ENCODE data around the gene FOXB2. TPM values are rescaled to one million over a fixed set of nuclear protein-coding genes. Genes with fewer than 3 reads are reported as not detected.

Gene FOXB2
- total and polyA plus RNA-seq, 2 donors (not counting 3 experiments of a cell fraction or from before 2014, with no cell fraction given) = not detected

- Histone ChIP-seq H3K9ac (replicated peaks; ENCODE audit: extremely low read depth, insufficient read depth, low read length) (no peak overlapping the region), H3K36me3 (ENCODE audit: control insufficient read depth in 2 of 2, extremely low read depth in 1 of 2, insufficient read depth in 2 of 2, low read length in 2 of 2) (no peaks in the 10 kb centered on the region), H3K4me1 (ENCODE audit: control insufficient read depth, extremely low read depth, insufficient read depth, low read length) (no peaks in the 10 kb centered on the region), H3K27me3 (ENCODE audit: control insufficient read depth in 2 of 2, insufficient read depth in 2 of 2, low read length in 2 of 2) (peaks cover 28 to 29% of the 10 kb centered on the region in 2 experiments), H2AFZ (ENCODE audit: low read depth, low read length) (no peak overlapping the region), H3K27ac (ENCODE audit: insufficient read depth, low read depth, low read length) (no peak overlapping the region), H3K4me2 (ENCODE audit: insufficient read depth, low read length) (no peak overlapping the region), H3K9me1 (replicated peaks; ENCODE audit: control insufficient read depth, extremely low read depth, insufficient read depth, low read length) (no peaks in the 10 kb centered on the region), H3K4me3 (replicated peaks in 1 of 3; ENCODE audit: insufficient read depth in 1 of 3, low read depth in 1 of 3, low read length in 3 of 3) (no peak overlapping the region), H3K9me3 (replicated peaks; ENCODE audit: control insufficient read depth, insufficient read depth, low read length) (no peaks in the 10 kb centered on the region), H3K79me2 (ENCODE audit: control insufficient read depth, insufficient read depth, low read length) (no peaks in the 10 kb centered on the region), H4K20me1 (replicated peaks; ENCODE audit: control insufficient read depth, extremely low read depth, insufficient read depth, low read length) (no peaks in the 10 kb centered on the region)
- intact Hi-C loops (cut with micrococcal nuclease) (no loop called here), dilution Hi-C loops (cut with MboI; ENCODE audit: extremely low pct_ligation_motif_present, low sequenced_read_pairs) (no loop called here)
- FAIRE-seq (no peak), DNase-seq (ENCODE audit: low read depth, low spot score) (no peak)
- CTCF ChIA-PET = no interaction called here
- TF ChIP-seq POLR2A (IDR thresholded peaks at IDR 0.05; ENCODE audit: low read depth, low read length) = no peak
- no peak for TF ChIP-seq FOS (IDR thresholded peaks at IDR 0.05; ENCODE audit: borderline replicate concordance, insufficient read depth, low read length)
- TF ChIP-seq MYC (IDR thresholded peaks at IDR 0.05; ENCODE audit: low read depth, low read length) = no peak
- TF ChIP-seq, protein P1, sequence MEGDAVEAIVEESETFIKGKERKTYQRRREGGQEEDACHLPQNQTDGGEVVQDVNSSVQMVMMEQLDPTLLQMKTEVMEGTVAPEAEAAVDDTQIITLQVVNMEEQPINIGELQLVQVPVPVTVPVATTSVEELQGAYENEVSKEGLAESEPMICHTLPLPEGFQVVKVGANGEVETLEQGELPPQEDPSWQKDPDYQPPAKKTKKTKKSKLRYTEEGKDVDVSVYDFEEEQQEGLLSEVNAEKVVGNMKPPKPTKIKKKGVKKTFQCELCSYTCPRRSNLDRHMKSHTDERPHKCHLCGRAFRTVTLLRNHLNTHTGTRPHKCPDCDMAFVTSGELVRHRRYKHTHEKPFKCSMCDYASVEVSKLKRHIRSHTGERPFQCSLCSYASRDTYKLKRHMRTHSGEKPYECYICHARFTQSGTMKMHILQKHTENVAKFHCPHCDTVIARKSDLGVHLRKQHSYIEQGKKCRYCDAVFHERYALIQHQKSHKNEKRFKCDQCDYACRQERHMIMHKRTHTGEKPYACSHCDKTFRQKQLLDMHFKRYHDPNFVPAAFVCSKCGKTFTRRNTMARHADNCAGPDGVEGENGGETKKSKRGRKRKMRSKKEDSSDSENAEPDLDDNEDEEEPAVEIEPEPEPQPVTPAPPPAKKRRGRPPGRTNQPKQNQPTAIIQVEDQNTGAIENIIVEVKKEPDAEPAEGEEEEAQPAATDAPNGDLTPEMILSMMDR (IDR thresholded peaks at IDR 0.05; ENCODE audit: extremely low read depth in 1 of 2, insufficient read depth in 1 of 2, low read depth in 1 of 2, low read length in 2 of 2) = no peak
- TF ChIP-seq GATA2 (IDR thresholded peaks at IDR 0.05; ENCODE audit: insufficient read depth, insufficient read length, low read depth, low read length) = no peak
- TF ChIP-seq POLR2AphosphoS5 (IDR thresholded peaks at IDR 0.05; ENCODE audit: insufficient read depth, low read depth, low read length) = no peak
- TF ChIP-seq, protein P2, sequence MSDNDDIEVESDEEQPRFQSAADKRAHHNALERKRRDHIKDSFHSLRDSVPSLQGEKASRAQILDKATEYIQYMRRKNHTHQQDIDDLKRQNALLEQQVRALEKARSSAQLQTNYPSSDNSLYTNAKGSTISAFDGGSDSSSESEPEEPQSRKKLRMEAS (IDR thresholded peaks at IDR 0.05; ENCODE audit: insufficient read depth, insufficient read length) = no peak
- no peak for TF ChIP-seq JUN (IDR thresholded peaks at IDR 0.05; ENCODE audit: borderline replicate concordance, insufficient read depth, insufficient read length, low read depth)
- TF ChIP-seq EZH2 (IDR thresholded peaks at IDR 0.05; ENCODE audit: borderline replicate concordance, low read depth, low read length, severe bottlenecking) = no peak
- POLR2A ChIA-PET = no interaction called here
- no TSS peak for BruUV-seq (replicated peaks)
These were observed 9.0 kb downstream of the FOXB2 start for GRCh38 chr9:77028478-77028877.
